Stomach (tissue), 9 donors: Measurements from ENCODE around the gene SLC46A2. TPM values are rescaled to one million over a fixed set of nuclear protein-coding genes. Genes with fewer than 3 reads are reported as not detected.

Source experiments
- DNase-seq, 2 donors: peaks; one replicate each; pipeline versions ENCODE4 v3.0.0 to v3.0.0-alpha.2; 2013 to 2019
- H3K27ac ChIP-seq, 5 donors: fragments of 200-600 bp in 4 of 5; sonication (generic) in 4 of 5; one replicate each; pipeline ENCODE4 v1.5.1; 2013 to 2019; ENCODE audit warnings: mild to moderate bottlenecking in 1 of 5, moderate library complexity in 1 of 5
- H3K27me3 ChIP-seq, 3 donors: fragments of 200-600 bp; sonication (generic); one replicate each; pipeline ENCODE4 v1.5.1; 2017 to 2019; ENCODE audit warnings: mixed run types in 1 of 3
- H3K36me3 ChIP-seq, 4 donors: fragments of 200-600 bp; sonication (generic); 1 replicate in 3 of 4; 2 replicates in 1 of 4; pipeline ENCODE4 v1.5.1; 2016 to 2019
- H3K4me1 ChIP-seq, 4 donors: fragments of 200-600 bp; sonication (generic); one replicate each; pipeline ENCODE4 v1.5.1; 2016 to 2019
- H3K4me3 ChIP-seq, 4 donors: fragments of 200-600 bp; sonication (generic) in 3 of 4; one replicate each; pipeline ENCODE4 v1.5.1; 2016 to 2019; ENCODE audit warnings: mild to moderate bottlenecking in 1 of 4
- H3K9me3 ChIP-seq, 4 donors: fragments of 200-600 bp; sonication (generic); one replicate each; pipeline ENCODE4 v1.5.1; 2016 to 2019
- CTCF ChIP-seq, 7 experiments: fragments of 450-650 bp in 4 of 7; fragments of 200-600 bp in 3 of 7; sonication (generic) in 3 of 7; IDR thresholded peaks; one replicate each; pipeline ENCODE4 v1.5.1; 2016 to 2019; ENCODE audit warnings: antibody characterized with exemption in 7 of 7, control low read depth in 2 of 7, mild to moderate bottlenecking in 1 of 7
- EP300 ChIP-seq: sonication (generic); formaldehyde crosslinking; IDR thresholded peaks from one replicate; pipeline ENCODE4 v1.6.1; 2017; ENCODE audit warnings: antibody characterized with exemption
- POLR2A ChIP-seq, 4 donors: fragments of 450-650 bp; IDR thresholded peaks; one replicate each; pipeline ENCODE4 v1.6.1; 2016; ENCODE audit warnings: antibody characterized with exemption in 4 of 4, control low read depth in 2 of 4, mild to moderate bottlenecking in 1 of 4, moderate library complexity in 1 of 4
- POLR2AphosphoS5 ChIP-seq, 3 donors: sonication (generic); formaldehyde crosslinking; IDR thresholded peaks; one replicate each; pipeline ENCODE4 v1.6.1; 2016; ENCODE audit warnings: antibody characterized with exemption in 3 of 3
- WGBS, 5 donors: extraction: QIAGEN DNeasy Blood & Tissue Kit in 3 of 5; methylation state at CpG; one replicate each; pipeline versions ENCODE4 v1.1.5 to v1.1.7; 2013 to 2018; 5-methylcytosine and 5-hydroxymethylcytosine counted together
- intact Hi-C: fragments of 100-400 bp; cut with DNase I; formaldehyde crosslinking; loops from one replicate; pipeline ENCODE4 v1.15.1; 2023; ENCODE audit warnings: low total_unique reads
- polyA plus RNA-seq, 3 donors: library from polyadenylated mRNA; stranded (reverse); fragments of 200-250 nt; gene quantifications; one replicate each; pipeline ENCODE4 v1.2.3, GENCODE V29; 2013
- total RNA-seq, 5 donors: library from RNA; depleted of rRNA; stranded (reverse); fragments of >200 nt; gene quantifications; one replicate each; pipeline versions ENCODE4 v1.1.0 to v1.2.3, GENCODE V29; 2014 to 2016
- donor health status: healthy with polysubstance abuse.
- donor health status: Bipolar disorder and iron deficiency.
- donor health status: healthy.

The SLC46A2 gene
- total and polyA plus RNA-seq, 8 donors, result 0.20 TPM; not detected in 7

DNA sequence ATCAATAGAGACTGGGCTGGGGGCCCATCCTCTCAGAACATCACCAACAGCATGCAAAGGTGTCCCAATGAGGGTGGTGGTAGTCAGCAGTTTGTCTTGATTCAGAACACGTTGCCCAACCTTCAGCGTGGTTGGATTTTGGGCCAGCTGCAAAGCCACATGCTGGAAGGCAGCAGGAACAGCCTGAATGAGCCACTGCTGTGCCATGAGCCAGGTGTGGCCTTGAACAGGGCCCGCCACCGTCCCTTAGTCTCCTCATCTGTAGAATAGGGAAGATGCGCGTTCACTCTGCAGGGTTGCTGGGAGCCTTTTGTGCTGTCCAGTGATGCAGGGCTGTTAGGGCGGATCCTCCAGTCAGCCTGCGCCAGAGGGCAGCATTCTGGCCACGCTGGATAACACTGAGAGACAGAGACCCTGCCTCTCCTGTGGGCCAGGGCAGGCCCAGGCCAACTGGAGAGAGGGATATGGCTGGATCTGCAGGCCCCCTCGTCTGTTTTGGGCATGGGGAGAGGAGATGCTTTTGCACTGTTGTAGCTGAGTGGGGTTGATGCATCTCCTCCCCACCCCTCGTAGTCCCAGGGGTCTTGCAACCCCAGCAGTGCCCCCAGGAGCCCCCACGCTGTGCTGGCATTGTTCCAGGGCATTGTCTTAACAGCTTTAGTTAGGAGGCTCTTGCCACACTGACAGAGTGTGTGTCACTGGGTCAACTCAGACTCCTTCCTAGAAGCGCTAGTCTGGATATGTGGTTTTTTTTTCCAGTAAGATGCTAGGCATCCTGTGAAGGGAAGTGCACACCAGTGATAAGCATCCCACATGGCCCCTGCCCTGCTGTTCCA, 42.1 kb downstream of the SLC46A2 start:
- Histone ChIP-seq H3K4me1 (peaks cover 0 to 12% (median 0%) of the 10 kb centered on the region in 4 donors), H3K4me3 (no peak overlapping the region), H3K27me3 (no peaks in the 10 kb centered on the region), H3K36me3 (peaks cover 7 to 37% (median 34%) of the 10 kb centered on the region in 4 donors), H3K27ac (no peak overlapping the region), H3K9me3 (no peaks in the 10 kb centered on the region)
- intact Hi-C loops, result no loop called here
- WGBS, 5 donors, result 84 to 89% (median 87%) methylated on average over 10 to 13 of the region's 13 CpGs
- DNase-seq, result no peak
- TF ChIP-seq POLR2A (IDR thresholded peaks at IDR 0.05) (no peak), POLR2AphosphoS5 (IDR thresholded peaks at IDR 0.05) (no peak), CTCF (IDR thresholded peaks at IDR 0.05) (no peak), EP300 (no peak)

GRCh38 chr9:112846528-112847488, 43.9 kb downstream of the SLC46A2 start:
- WGBS, 5 donors, result 71 to 82% (median 76%) methylated on average over 14 of the region's 14 CpGs
- no peaks in the 10 kb centered on the region for H3K27me3 ChIP-seq
- H3K4me3 ChIP-seq, result no peak overlapping the region
- no peak for TF ChIP-seq POLR2AphosphoS5 (IDR thresholded peaks at IDR 0.05)
- no peak for TF ChIP-seq CTCF (IDR thresholded peaks at IDR 0.05)
- TF ChIP-seq EP300, result no peak
- TF ChIP-seq POLR2A (IDR thresholded peaks at IDR 0.05), result no peak
- no peak for DNase-seq
- no peak overlapping the region for H3K27ac ChIP-seq
- H3K36me3 ChIP-seq, result peaks cover 7 to 20% (median 18%) of the 10 kb centered on the region in 4 donors
- H3K9me3 ChIP-seq, result no peaks in the 10 kb centered on the region
- intact Hi-C loops, result no loop called here
- H3K4me1 ChIP-seq, result peaks cover under 1 to 13% (median 4%) of the 10 kb centered on the region in 4 donors

- no peak overlapping the region for H3K4me3 ChIP-seq
- H3K4me1 ChIP-seq, result peaks cover 4 to 20% (median 8%) of the 10 kb centered on the region in 4 donors
- H3K27me3 ChIP-seq, result no peaks in the 10 kb centered on the region
- WGBS, 5 donors, result 31 to 34% (median 33%) methylated on average over 15 of the region's 15 CpGs
- H3K27ac ChIP-seq, result no peak overlapping the region
- H3K36me3 ChIP-seq, result peaks cover 0 to 8% (median 4%) of the 10 kb centered on the region in 4 donors
- peak; percentile 84 to 90 for DNase-seq
- intact Hi-C loops, result no loop called here
- TF ChIP-seq POLR2AphosphoS5 (IDR thresholded peaks at IDR 0.05) (peak in 1 of 3 donors; percentile 67), EP300 (no peak), POLR2A (IDR thresholded peaks at IDR 0.05) (no peak), CTCF (IDR thresholded peaks at IDR 0.05) (peak in 5 of 7 experiments; percentile 81 to 99 (median 96))
- no peaks in the 10 kb centered on the region for H3K9me3 ChIP-seq
These were observed 45.7 kb downstream of the SLC46A2 start for GRCh38 chr9:112844771-112845542.
